WTC11 (cell line): ENCODE results near the gene SYTL2. TPM values are rescaled to one million over a fixed set of nuclear protein-coding genes. Genes with fewer than 3 reads are reported as not detected.

ENCODE experiments used
- ATAC-seq: fragments of 200-7000 bp; cut with Tn5 transposase; 2 replicates; pipeline ENCODE4 v1.10.0; 2021; ENCODE audit warnings: mild to moderate bottlenecking, moderate library complexity
- CTCF ChIA-PET: fragments of 300-600 bp; sonication (Branson Sonifier 250); formaldehyde crosslinking; loops from one replicate; lab custom pipeline; 2021; ENCODE audit warnings: antibody characterized with exemption; lab: Charles Lee
- POLR2A ChIA-PET: fragments of 350-600 bp; sonication (Branson Sonifier 250); formaldehyde crosslinking; loops from one replicate; lab custom pipeline; 2021; ENCODE audit warnings: antibody characterized with exemption; lab: Charles Lee
- DNase-seq: peaks from one replicate; pipeline ENCODE4 v3.0.0; 2021; ENCODE audit warnings: low spot score
- H3K27ac Mint-ChIP-seq: 2 replicates; pipeline ENCODE4 v1.8.0; 2021; ENCODE audit warnings: mixed read lengths
- H3K27me3 Mint-ChIP-seq: 2 replicates; pipeline ENCODE4 v1.8.0; 2021; ENCODE audit warnings: low read depth, mild to moderate bottlenecking, moderate library complexity, mixed read lengths
- H3K36me3 Mint-ChIP-seq: 2 replicates; pipeline ENCODE4 v1.8.0; 2021; ENCODE audit warnings: mixed read lengths
- H3K4me1 Mint-ChIP-seq: 2 replicates; pipeline ENCODE4 v1.8.0; 2022; ENCODE audit warnings: mixed read lengths
- H3K4me3 Mint-ChIP-seq: 2 replicates; pipeline ENCODE4 v1.8.0; 2021; ENCODE audit warnings: mild to moderate bottlenecking, moderate library complexity, mixed read lengths
- H3K9me3 Mint-ChIP-seq: 2 replicates; pipeline ENCODE4 v1.8.0; 2021; ENCODE audit warnings: mixed read lengths
- AR ChIP-seq: fragments of 250-450 bp; sonication (Bioruptor Pico); IDR thresholded peaks from 2 replicates; pipeline ENCODE4 v1.9.0; 2021; ENCODE audit warnings: mild to moderate bottlenecking
- ATF6 ChIP-seq: sonication (generic); formaldehyde crosslinking; IDR thresholded peaks from 2 replicates; pipeline ENCODE4 v1.8.1; 2023; ENCODE audit warnings: mild to moderate bottlenecking, missing genetic modification reagents
- E2F1 ChIP-seq: sonication (generic); formaldehyde crosslinking; IDR thresholded peaks from 2 replicates; pipeline ENCODE4 v1.8.0; 2022; ENCODE audit warnings: mild to moderate bottlenecking, missing genetic modification reagents
- ERG ChIP-seq: fragments of 250-450 bp; sonication (Bioruptor Pico); IDR thresholded peaks from 2 replicates; pipeline ENCODE4 v1.8.0; 2021; ENCODE audit warnings: mild to moderate bottlenecking
- HMGA2 ChIP-seq: fragments of 250-450 bp; sonication (Bioruptor Pico); IDR thresholded peaks from 2 replicates; pipeline ENCODE4 v1.4.0; 2021; ENCODE audit warnings: mild to moderate bottlenecking, moderate library complexity
- IRF2 ChIP-seq: sonication (generic); formaldehyde crosslinking; IDR thresholded peaks from 2 replicates; pipeline ENCODE4 v1.8.0; 2022; ENCODE audit warnings: low read depth, missing genetic modification reagents, borderline replicate concordance
- JAZF1 ChIP-seq: fragments of 250-450 bp; sonication (Bioruptor Pico); IDR thresholded peaks from 2 replicates; pipeline ENCODE4 v1.9.0; 2021; ENCODE audit warnings: moderate library complexity, mild to moderate bottlenecking, inconsistent platforms
- KAT7 ChIP-seq: sonication (generic); formaldehyde crosslinking; IDR thresholded peaks from 2 replicates; pipeline ENCODE4 v1.8.1; 2023; ENCODE audit warnings: missing genetic modification reagents, mild to moderate bottlenecking, borderline replicate concordance
- MYBL2 ChIP-seq: sonication (generic); formaldehyde crosslinking; IDR thresholded peaks from 2 replicates; pipeline ENCODE4 v1.8.1; 2023; ENCODE audit warnings: mild to moderate bottlenecking, moderate library complexity, missing genetic modification reagents
- NR1H2 ChIP-seq: sonication (generic); formaldehyde crosslinking; IDR thresholded peaks from 2 replicates; pipeline ENCODE4 v1.9.0; 2021; ENCODE audit warnings: mild to moderate bottlenecking, moderate library complexity, missing genetic modification reagents
- PREB ChIP-seq: sonication (generic); formaldehyde crosslinking; IDR thresholded peaks from 2 replicates; pipeline ENCODE4 v1.8.1; 2022; ENCODE audit warnings: mild to moderate bottlenecking, missing genetic modification reagents, moderate library complexity, borderline replicate concordance
- SOX15 ChIP-seq: fragments of 250-450 bp; sonication (Bioruptor Pico); IDR thresholded peaks from 2 replicates; pipeline ENCODE4 v1.9.0; 2021; ENCODE audit warnings: mild to moderate bottlenecking
- TEAD1 ChIP-seq: sonication (generic); formaldehyde crosslinking; IDR thresholded peaks from 2 replicates; pipeline ENCODE4 v1.8.0; 2022; ENCODE audit warnings: mild to moderate bottlenecking, missing genetic modification reagents
- USF1 ChIP-seq: sonication (generic); formaldehyde crosslinking; IDR thresholded peaks from 2 replicates; pipeline ENCODE4 v1.8.0; 2022; ENCODE audit warnings: mild to moderate bottlenecking, missing genetic modification reagents
- ZNF281 ChIP-seq: sonication (generic); formaldehyde crosslinking; IDR thresholded peaks from 2 replicates; pipeline ENCODE4 v1.8.0; 2023; ENCODE audit warnings: mild to moderate bottlenecking, missing genetic modification reagents
- ZNF425 ChIP-seq: fragments of 250-450 bp; sonication (Bioruptor Pico); conservative IDR thresholded peaks from 2 replicates; pipeline ENCODE4 v1.9.0; 2021; ENCODE audit warnings: mild to moderate bottlenecking
- ZNF512 ChIP-seq: sonication (generic); formaldehyde crosslinking; IDR thresholded peaks from 2 replicates; pipeline ENCODE4 v1.8.1; 2022; ENCODE audit warnings: missing genetic modification reagents, borderline replicate concordance
- ZNF671 ChIP-seq: fragments of 250-450 bp; sonication (Bioruptor Pico); IDR thresholded peaks from 2 replicates; pipeline ENCODE4 v1.8.0; 2021; ENCODE audit warnings: mild to moderate bottlenecking
- total RNA-seq: library from RNA; stranded (reverse); gene quantifications from 3 replicates; pipeline ENCODE4 v1.2.3, GENCODE V29; 2021

Gene SYTL2
- total RNA-seq, 1 experiment from 2014 or later: 7.1 TPM

- no peak for TF ChIP-seq JAZF1 (CRISPR knock-in tag)
- no peak for TF ChIP-seq ERG (CRISPR knock-in tag)
- no peak for TF ChIP-seq IRF2 (CRISPR knock-in tag)
- no peak for TF ChIP-seq AR (CRISPR knock-in tag)
- no peak for TF ChIP-seq SOX15 (CRISPR knock-in tag)
- no peak for TF ChIP-seq HMGA2
These were observed 445 bp downstream of the SYTL2 start (continued) for GRCh38 chr11:85810521-85810870.

- H3K27me3 Mint-ChIP-seq: peaks cover 46% of the 10 kb centered on the region
- no peak overlapping the region for H3K27ac Mint-ChIP-seq
- peaks cover 17% of the 10 kb centered on the region for H3K4me1 Mint-ChIP-seq
- no peaks in the 10 kb centered on the region for H3K9me3 Mint-ChIP-seq
- POLR2A ChIA-PET: interaction anchor here (1.0 to 1.5 kb wide), 2 partner anchors 162 to 647 kb away, joined by 3 to 4 read pairs; partner anchors contain the start of gene TMEM126A
- ATAC-seq: peak; percentile 12
- H3K4me3 Mint-ChIP-seq: peak overlapping the region; percentile 82
- H3K36me3 Mint-ChIP-seq: no peaks in the 10 kb centered on the region
- peak; percentile 45 for DNase-seq
- CTCF ChIA-PET: interaction anchor here (0.7 to 1.7 kb wide), 12 partner anchors 11 to 485 kb away, joined by 3 to 16 read pairs (median 4); partner anchors contain the start of genes CCDC83, TMEM126A and TMEM126B
- TF ChIP-seq ZNF281 (CRISPR knock-in tag): no peak
- no peak for TF ChIP-seq E2F1 (CRISPR knock-in tag)
- no peak for TF ChIP-seq IRF2 (CRISPR knock-in tag)
- no peak for TF ChIP-seq ZNF671 (CRISPR knock-in tag)
- no peak for TF ChIP-seq MYBL2 (CRISPR knock-in tag)
- TF ChIP-seq ATF6: no peak
- TF ChIP-seq NR1H2: no peak
- TF ChIP-seq USF1: no peak
- no peak for TF ChIP-seq TEAD1
- TF ChIP-seq KAT7 (CRISPR knock-in tag): no peak
- no peak for TF ChIP-seq PREB (CRISPR knock-in tag)
- no peak for TF ChIP-seq ZNF425 (CRISPR knock-in tag)
- no peak for TF ChIP-seq ERG (CRISPR knock-in tag)
- TF ChIP-seq ZNF512: no peak
These were observed 1.1 kb downstream of the SYTL2 start for GRCh38 chr11:85809863-85810262.
